ENCODE measurements around the gene FCER2. TPM values are rescaled to one million over a fixed set of nuclear protein-coding genes. Genes with fewer than 3 reads are reported as not detected.

The FCER2 gene
- total RNA-seq, 1 experiment from 2014 or later = not detected

DNA sequence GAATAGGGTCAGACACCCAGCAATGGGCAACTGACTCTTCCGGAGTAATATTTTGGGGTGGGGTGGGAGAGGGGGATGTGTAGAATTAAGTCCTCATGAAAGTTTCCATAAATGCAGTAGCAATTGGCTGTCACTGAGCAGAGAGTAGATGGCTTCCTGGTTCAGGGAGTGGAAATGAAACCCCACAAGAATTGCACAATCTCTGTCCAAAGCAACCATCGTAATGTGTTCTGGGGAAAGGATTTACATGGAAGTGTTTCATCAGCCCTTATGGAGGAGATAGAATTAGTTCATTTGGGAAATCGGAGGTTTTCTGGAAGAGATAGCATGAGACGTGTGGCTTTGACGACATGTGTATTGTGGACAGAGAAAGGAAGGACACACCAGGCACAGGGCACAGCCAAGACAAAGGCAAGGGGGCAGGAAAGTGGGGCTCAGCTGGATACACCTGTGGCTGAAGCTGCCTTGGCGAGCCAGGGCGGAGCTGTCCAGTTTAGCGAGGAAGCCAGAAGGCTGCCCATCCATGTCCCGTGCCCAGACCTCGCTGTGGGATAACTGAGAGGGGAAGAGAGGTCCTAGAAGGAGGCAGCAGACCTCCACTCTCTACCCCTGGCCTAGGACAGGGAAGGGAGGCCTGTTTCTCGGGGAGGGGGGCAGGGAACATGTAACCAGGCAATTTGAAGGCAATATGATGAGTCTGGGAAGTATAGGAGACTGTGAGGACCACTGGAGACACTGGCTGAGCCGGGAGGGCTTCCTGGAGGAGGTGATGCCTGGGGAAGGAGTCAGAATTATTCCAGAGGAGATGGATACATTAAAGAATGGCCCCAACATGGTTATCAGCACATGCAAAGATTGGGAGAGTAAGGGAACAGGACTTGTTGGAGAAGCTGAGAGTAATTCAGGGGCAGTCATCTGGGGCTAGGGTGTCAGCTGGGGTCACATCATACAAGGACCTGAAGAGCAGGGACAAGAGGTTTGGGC is 32.6 kb upstream of the FCER2 start:
- DNase-seq = no peak
- TF ChIP-seq CTCF (conservative IDR thresholded peaks at IDR 0.05) = no peak
- Histone ChIP-seq H3K27ac (ENCODE audit: insufficient read length, low read depth, low read length) (no peak overlapping the region), H4K91ac (ENCODE audit: insufficient read length, low read depth, low read length) (no peak overlapping the region), H2AK5ac (ENCODE audit: insufficient read length, low read length) (no peak overlapping the region), H3K27me3 (ENCODE audit: insufficient read depth, low read length) (peaks cover 8% of the 10 kb centered on the region; the same call in 1 of the 2 replicates), H3K56ac (ENCODE audit: insufficient read length, low read depth, low read length) (no peak overlapping the region), H3K4ac (ENCODE audit: low read depth, low read length) (no peak overlapping the region), H2BK12ac (ENCODE audit: insufficient read length, low read depth, low read length) (no peak overlapping the region), H2BK20ac (ENCODE audit: low read depth, low read length, poor library complexity, severe bottlenecking) (no peak overlapping the region), H3K79me2 (ENCODE audit: insufficient read depth, low read length) (no peaks in the 10 kb centered on the region), H3K9me3 (ENCODE audit: control insufficient read depth, low read depth, low read length) (no peaks in the 10 kb centered on the region), H2BK15ac (ENCODE audit: low read depth, low read length) (no peak overlapping the region), H4K5ac (ENCODE audit: insufficient read length, low read depth, low read length) (no peak overlapping the region), H3K9ac (ENCODE audit: extremely low read depth, insufficient read length, low read length) (no peak overlapping the region), H2BK5ac (ENCODE audit: insufficient read length, low read length) (no peak overlapping the region), H2AFZ (ENCODE audit: low read length) (no peak overlapping the region), H3K14ac (ENCODE audit: insufficient read depth, low read length) (no peak overlapping the region), H3K4me1 (ENCODE audit: insufficient read depth, low read length) (no peaks in the 10 kb centered on the region), H2BK120ac (ENCODE audit: low read depth, low read length, poor library complexity, severe bottlenecking) (no peak overlapping the region), H3K23ac (ENCODE audit: insufficient read length, low read depth, low read length) (no peak overlapping the region), H3K79me1 (ENCODE audit: insufficient read depth, low read depth, low read length, poor library complexity, severe bottlenecking) (no peaks in the 10 kb centered on the region), H3K23me2 (ENCODE audit: insufficient read length, low read depth, low read length, poor library complexity, severe bottlenecking) (peaks cover 7% of the 10 kb centered on the region), H4K8ac (replicated peaks; ENCODE audit: insufficient read length, low read depth, low read length) (no peak overlapping the region), H3T11ph (ENCODE audit: low read length) (no peak overlapping the region), H4K20me1 (ENCODE audit: control insufficient read depth, insufficient read depth, insufficient read length) (no peaks in the 10 kb centered on the region), H3K18ac (ENCODE audit: insufficient read length, low read depth, low read length) (no peak overlapping the region), H3K4me2 (ENCODE audit: insufficient read depth, insufficient read length, low read length) (no peak overlapping the region)
- no peak overlapping the region; a peak in 1 of 5 replicates for H3K4me3 Mint-ChIP-seq
- WGBS (ENCODE audit: extremely low coverage, insufficient read length, low lambda C conversion rate) = no CpG with 5 or more reads among the region's 12 CpGs
- H3K27ac Mint-ChIP-seq = no peak overlapping the region
- H3K36me3 Mint-ChIP-seq (ENCODE audit: insufficient read depth in 1 of 3, low read depth in 3 of 3) = no peaks in the 10 kb centered on the region
- H3K9me3 Mint-ChIP-seq = no peaks in the 10 kb centered on the region; a peak in 1 of 5 replicates
- peaks cover 84% of the 10 kb centered on the region for H3K27me3 Mint-ChIP-seq (ENCODE audit: low read depth)
- peaks cover 9 to 17% of the 10 kb centered on the region in 2 experiments for H3K4me1 Mint-ChIP-seq
